Activated CD8-positive, alpha-beta T cell treated with anti-CD3 and anti-CD28 coated beads for 36 hours (primary cell): ENCODE results near the gene STK39. TPM values are rescaled to one million over a fixed set of nuclear protein-coding genes. Genes with fewer than 3 reads are reported as not detected.

ENCODE experiments used
- ATAC-seq: fragments of 200-7000 bp; cut with Tn5 transposase; one replicate; pipeline ENCODE4 v1.10.0; 2021; ENCODE audit warnings: mild to moderate bottlenecking, moderate library complexity
- CTCF ChIA-PET: fragments of 350-600 bp; sonication (Branson Sonifier 250); formaldehyde crosslinking; loops from one replicate; lab custom pipeline; 2021; ENCODE audit warnings: antibody characterized with exemption; lab: Charles Lee
- POLR2A ChIA-PET: fragments of 350-600 bp; sonication (Branson Sonifier 250); formaldehyde crosslinking; loops from one replicate; lab custom pipeline; 2021; ENCODE audit warnings: antibody characterized with exemption; lab: Charles Lee
- DNase-seq: peaks from one replicate; pipeline ENCODE4 v3.0.0-alpha.2; 2020
- H3K27ac Mint-ChIP-seq: one replicate; pipeline ENCODE4 v1.8.0; 2021; ENCODE audit warnings: mild to moderate bottlenecking, mixed read lengths
- H3K27me3 Mint-ChIP-seq: one replicate; pipeline ENCODE4 v1.8.0; 2021; ENCODE audit warnings: mixed read lengths
- H3K36me3 Mint-ChIP-seq: one replicate; pipeline ENCODE4 v1.8.0; 2021; ENCODE audit warnings: low read depth, mixed read lengths
- H3K4me1 Mint-ChIP-seq: one replicate; pipeline ENCODE4 v1.8.0; 2021; ENCODE audit warnings: low read depth, mixed read lengths
- H3K4me3 Mint-ChIP-seq: one replicate; pipeline ENCODE4 v1.8.0; 2021; ENCODE audit warnings: mild to moderate bottlenecking, moderate library complexity, mixed read lengths
- H3K9me3 Mint-ChIP-seq: one replicate; pipeline ENCODE4 v1.8.0; 2021; ENCODE audit warnings: mixed read lengths
- intact Hi-C: fragments of 100-400 bp; cut with micrococcal nuclease; formaldehyde crosslinking; loops from one replicate; pipeline ENCODE4 v1.10.0; 2022
- total RNA-seq, 2 experiments: library from RNA; stranded (reverse); gene quantifications; one replicate each; pipeline ENCODE4 v1.2.3, GENCODE V29; 2021
- TF ChIP-seq, protein P1 (sequence below): fragments of 200-600 bp; IDR thresholded peaks from one replicate; pipeline ENCODE4 v1.8.0; 2022; ENCODE audit warnings: antibody characterized with exemption, mild to moderate bottlenecking

STK39 gene
- total RNA-seq, 2 experiments from 2014 or later, result 32.8 to 33.9 TPM

DNA sequence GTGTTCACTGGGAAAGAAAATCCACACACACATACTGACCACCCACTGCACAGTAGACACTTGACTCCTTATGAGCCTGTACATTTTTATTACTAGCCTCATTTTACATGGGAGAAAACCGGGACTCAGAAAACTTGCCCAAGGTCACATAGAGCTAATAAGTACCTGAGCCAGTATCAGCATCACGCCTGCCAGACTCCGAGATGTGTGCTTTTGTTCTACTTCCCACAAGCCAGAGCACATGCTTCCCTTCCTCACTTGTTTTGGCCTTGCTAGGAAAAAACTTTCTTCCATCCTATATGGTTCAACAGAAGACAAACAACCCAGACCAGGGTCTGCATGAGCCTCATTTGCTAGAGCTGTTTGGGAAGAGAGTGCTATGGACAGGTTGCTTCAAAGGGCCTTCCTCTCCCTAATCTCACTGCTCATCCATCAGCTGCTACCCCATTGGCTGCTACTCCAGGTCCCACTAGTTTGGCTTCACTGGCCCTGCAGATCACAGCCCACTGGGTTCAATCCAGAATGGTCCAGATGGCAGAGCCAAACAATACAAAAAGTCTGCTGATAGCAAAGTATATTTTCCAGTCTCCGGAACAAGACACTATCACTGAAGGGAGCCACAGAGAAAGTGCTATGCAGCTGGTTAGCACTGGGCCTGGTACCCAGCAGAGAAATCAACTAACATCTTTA lies 63.9 kb downstream of the STK39 start:
- intact Hi-C loops, result no loop called here
- H3K27ac Mint-ChIP-seq, result no peak overlapping the region
- TF ChIP-seq, protein P1, sequence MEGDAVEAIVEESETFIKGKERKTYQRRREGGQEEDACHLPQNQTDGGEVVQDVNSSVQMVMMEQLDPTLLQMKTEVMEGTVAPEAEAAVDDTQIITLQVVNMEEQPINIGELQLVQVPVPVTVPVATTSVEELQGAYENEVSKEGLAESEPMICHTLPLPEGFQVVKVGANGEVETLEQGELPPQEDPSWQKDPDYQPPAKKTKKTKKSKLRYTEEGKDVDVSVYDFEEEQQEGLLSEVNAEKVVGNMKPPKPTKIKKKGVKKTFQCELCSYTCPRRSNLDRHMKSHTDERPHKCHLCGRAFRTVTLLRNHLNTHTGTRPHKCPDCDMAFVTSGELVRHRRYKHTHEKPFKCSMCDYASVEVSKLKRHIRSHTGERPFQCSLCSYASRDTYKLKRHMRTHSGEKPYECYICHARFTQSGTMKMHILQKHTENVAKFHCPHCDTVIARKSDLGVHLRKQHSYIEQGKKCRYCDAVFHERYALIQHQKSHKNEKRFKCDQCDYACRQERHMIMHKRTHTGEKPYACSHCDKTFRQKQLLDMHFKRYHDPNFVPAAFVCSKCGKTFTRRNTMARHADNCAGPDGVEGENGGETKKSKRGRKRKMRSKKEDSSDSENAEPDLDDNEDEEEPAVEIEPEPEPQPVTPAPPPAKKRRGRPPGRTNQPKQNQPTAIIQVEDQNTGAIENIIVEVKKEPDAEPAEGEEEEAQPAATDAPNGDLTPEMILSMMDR, result no peak
- ChIA-PET POLR2A (no interaction called here), CTCF (interaction anchor here (0.7 to 1.7 kb wide), 3 partner anchors 11 to 537 kb away, joined by 3 to 4 read pairs (median 3); no protein-coding TSS in a partner anchor)
- no peaks in the 10 kb centered on the region for H3K27me3 Mint-ChIP-seq
- ATAC-seq (no peak), DNase-seq (no peak)
- no peak overlapping the region for H3K4me3 Mint-ChIP-seq
- no peaks in the 10 kb centered on the region for H3K9me3 Mint-ChIP-seq
- H3K4me1 Mint-ChIP-seq, result peaks cover 53% of the 10 kb centered on the region
- H3K36me3 Mint-ChIP-seq, result peaks cover 9% of the 10 kb centered on the region

DNA sequence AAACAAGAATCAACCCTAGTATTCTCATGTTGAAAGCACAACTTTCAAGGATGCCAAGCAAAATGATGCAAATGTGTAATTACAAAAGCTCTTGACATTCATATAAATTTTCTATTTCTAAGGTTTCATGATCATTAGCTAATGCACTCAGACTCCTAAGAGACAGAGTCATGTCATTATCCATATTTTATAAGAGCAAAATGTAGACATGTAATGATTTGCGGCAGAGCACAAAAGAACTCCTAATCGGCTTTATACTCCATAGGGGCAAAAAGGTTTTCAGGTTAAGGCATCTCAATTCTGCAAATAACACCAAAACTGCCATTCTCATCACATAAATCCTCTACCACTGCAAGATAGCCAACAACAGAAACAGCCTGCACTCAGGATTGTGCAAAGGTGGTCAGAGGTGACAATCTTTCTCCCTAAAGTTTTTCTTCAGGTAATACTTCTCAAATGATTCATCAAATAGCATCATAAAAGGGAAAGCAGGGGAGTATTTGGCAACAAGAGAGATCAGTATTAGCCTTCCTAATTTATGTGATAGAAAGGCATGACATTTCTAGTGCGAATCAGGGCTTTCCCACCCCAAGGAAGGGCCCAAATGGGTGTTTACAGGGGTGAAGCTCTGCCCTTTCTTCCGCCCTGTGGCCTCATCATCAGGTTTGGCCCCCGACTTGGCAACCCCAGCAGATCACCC lies 64.7 kb downstream of the STK39 start:
- intact Hi-C loops, result no loop called here
- no peaks in the 10 kb centered on the region for H3K9me3 Mint-ChIP-seq
- no peak overlapping the region for H3K27ac Mint-ChIP-seq
- H3K4me1 Mint-ChIP-seq, result peaks cover 57% of the 10 kb centered on the region
- ChIA-PET POLR2A (interaction anchor here (0.6 kb wide), 1 partner anchor 14 kb away, joined by 4 read pairs; no protein-coding TSS in a partner anchor), CTCF (interaction anchor here (1.0 to 1.7 kb wide), 2 partner anchors 155 to 164 kb away, joined by 3 to 4 read pairs; no protein-coding TSS in a partner anchor)
- TF ChIP-seq, protein P1, result no peak
- H3K27me3 Mint-ChIP-seq, result no peaks in the 10 kb centered on the region
- H3K36me3 Mint-ChIP-seq, result peaks cover 9% of the 10 kb centered on the region
- DNase-seq (no peak), ATAC-seq (no peak)
- no peak overlapping the region for H3K4me3 Mint-ChIP-seq

DNA sequence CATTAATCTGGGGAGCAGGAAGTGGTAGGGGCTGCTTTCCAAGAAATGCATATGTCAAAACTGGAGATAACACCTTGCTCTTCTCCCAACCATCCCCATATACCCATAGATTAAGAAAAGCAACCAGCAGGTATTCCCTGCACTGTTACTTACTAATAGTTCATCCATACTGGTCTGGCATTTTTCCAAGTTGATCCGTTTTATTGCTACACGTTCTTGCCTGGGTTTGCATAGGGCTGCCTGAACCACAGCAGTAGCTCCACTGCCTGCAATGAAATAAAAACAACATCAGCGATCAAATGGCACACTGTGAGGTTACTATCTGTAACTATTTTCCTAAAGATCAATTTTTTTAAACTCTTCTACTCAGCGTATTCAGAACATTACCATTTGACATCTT lies 65.6 kb downstream of the STK39 start:
- H3K36me3 Mint-ChIP-seq, result peaks cover 9% of the 10 kb centered on the region
- H3K4me3 Mint-ChIP-seq, result no peak overlapping the region
- H3K27me3 Mint-ChIP-seq, result no peaks in the 10 kb centered on the region
- ATAC-seq (no peak), DNase-seq (no peak)
- intact Hi-C loops, result no loop called here
- ChIA-PET POLR2A (interaction anchor here (0.6 to 1.4 kb wide), 2 partner anchors 13 to 20 kb away, joined by 3 to 4 read pairs; no protein-coding TSS in a partner anchor), CTCF (interaction anchor here (1.0 to 1.7 kb wide), 2 partner anchors 156 to 165 kb away, joined by 3 to 4 read pairs; no protein-coding TSS in a partner anchor)
- TF ChIP-seq, protein P1, result no peak
- H3K4me1 Mint-ChIP-seq, result peaks cover 62% of the 10 kb centered on the region
- H3K27ac Mint-ChIP-seq, result no peak overlapping the region
- H3K9me3 Mint-ChIP-seq, result no peaks in the 10 kb centered on the region

- no peak for DNase-seq
- no peak overlapping the region for H3K4me3 Mint-ChIP-seq
- intact Hi-C loops, result no loop called here
These were observed 66.5 kb downstream of the STK39 start for GRCh38 chr2:168180914-168181313.

More at GRCh38 chr2:168180914-168181313, 66.5 kb downstream of the STK39 start:
- no peaks in the 10 kb centered on the region for H3K27me3 Mint-ChIP-seq
- H3K9me3 Mint-ChIP-seq, result no peaks in the 10 kb centered on the region
- TF ChIP-seq, protein P1, result no peak
- ATAC-seq, result no peak
- H3K27ac Mint-ChIP-seq, result no peak overlapping the region
- POLR2A ChIA-PET, result interaction anchor here (1.0 to 1.4 kb wide), 2 partner anchors 16 to 21 kb away, joined by 3 to 4 read pairs; no protein-coding TSS in a partner anchor
- H3K4me1 Mint-ChIP-seq, result peaks cover 60% of the 10 kb centered on the region
- H3K36me3 Mint-ChIP-seq, result peaks cover 14% of the 10 kb centered on the region
- CTCF ChIA-PET, result interaction anchor here (1.1 kb wide), 1 partner anchor 10 kb away, joined by 3 read pairs; no protein-coding TSS in a partner anchor
